ENCODE data around the gene SUB1. TPM values are rescaled to one million over a fixed set of nuclear protein-coding genes. Genes with fewer than 3 reads are reported as not detected.
"Not testable (repeated sequence)": the region's sequence is repeated elsewhere in the genome, so short reads cannot be mapped to it uniquely, and the experiment has no call there.

Gene SUB1
- total and polyA plus RNA-seq, 5 experiments from 2014 or later: 194 to 592 (median 391) TPM

GRCh38 chr5:32573481-32573854, 11.9 kb upstream of the SUB1 start:
- POLR2A ChIA-PET, ATAC-seq, H3K27ac Mint-ChIP-seq, H3K27me3 Mint-ChIP-seq, H3K4me3 Mint-ChIP-seq, DNase-seq, H3K4me1 Mint-ChIP-seq, H3K36me3 Mint-ChIP-seq, H3K9me3 Mint-ChIP-seq: not testable (repeated sequence)

- Mint-ChIP-seq H3K27me3 (peaks cover 0 to 2% (median 0%) of the 10 kb centered on the region in 5 donors), H3K4me3 (no peak overlapping the region), H3K4me1 (peaks cover 0 to 15% (median under 1%) of the 10 kb centered on the region in 4 donors), H3K27ac (no peak overlapping the region), H3K9me3 (no peaks in the 10 kb centered on the region), H3K36me3 (no peaks in the 10 kb centered on the region)
- ATAC-seq (no peak), DNase-seq (no peak)
- POLR2A ChIA-PET: no interaction called here
Measured at GRCh38 chr5:32574540-32575175, 10.7 kb upstream of the SUB1 start.

DNA sequence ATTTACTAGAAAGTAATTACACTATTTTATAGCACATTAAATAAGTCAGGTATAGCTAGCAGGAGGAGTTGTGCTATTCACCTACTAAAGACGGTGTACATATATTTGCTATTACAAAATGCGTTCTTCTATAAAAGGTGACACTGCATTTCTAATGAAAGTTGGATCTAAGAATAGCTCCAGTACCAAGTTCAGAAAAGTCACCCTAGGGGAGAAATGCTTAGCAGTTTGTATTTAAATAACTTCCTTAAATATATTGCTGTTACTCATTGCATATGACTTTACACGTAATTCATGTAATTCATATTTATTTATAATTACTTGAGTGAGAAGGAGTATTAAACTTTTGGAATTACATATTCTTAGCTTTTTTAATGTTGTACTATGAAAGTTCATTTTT, 7.0 kb upstream of the SUB1 start:
- H3K9me3 Mint-ChIP-seq: no peaks in the 10 kb centered on the region
- no peak for ATAC-seq
- no peak overlapping the region for H3K4me3 Mint-ChIP-seq
- no peaks in the 10 kb centered on the region for H3K36me3 Mint-ChIP-seq
- DNase-seq: no peak
- H3K27ac Mint-ChIP-seq: no peak overlapping the region
- peaks cover 0 to 7% (median 0%) of the 10 kb centered on the region in 5 donors for H3K27me3 Mint-ChIP-seq
- POLR2A ChIA-PET: no interaction called here
- peaks cover 0 to 41% (median 2%) of the 10 kb centered on the region in 4 donors for H3K4me1 Mint-ChIP-seq

DNA sequence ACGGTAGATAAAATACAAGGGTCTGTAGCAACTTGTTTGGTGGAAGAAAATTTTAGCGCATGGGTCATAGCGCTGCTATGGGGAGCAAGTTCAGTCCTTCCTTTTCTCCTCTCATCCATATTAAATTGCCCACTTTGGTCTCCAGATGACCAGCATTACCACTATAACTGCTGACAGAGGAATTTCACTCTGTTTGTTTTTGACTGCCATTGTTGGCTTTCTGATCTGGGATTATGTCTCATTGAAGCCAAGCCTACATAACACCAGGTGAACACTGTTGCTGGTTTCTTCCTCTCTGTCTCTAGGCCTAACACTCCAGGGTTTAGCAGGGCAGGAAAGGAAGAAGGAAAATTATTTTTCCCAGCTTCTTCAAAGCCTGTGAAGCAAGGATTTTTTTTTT, 6.6 kb upstream of the SUB1 start:
- Mint-ChIP-seq H3K27me3 (peaks cover 0 to 7% (median 0%) of the 10 kb centered on the region in 5 donors), H3K4me3 (no peak overlapping the region), H3K36me3 (no peaks in the 10 kb centered on the region), H3K9me3 (no peaks in the 10 kb centered on the region), H3K27ac (no peak overlapping the region), H3K4me1 (peaks cover 0 to 45% (median 3%) of the 10 kb centered on the region in 4 donors)
- POLR2A ChIA-PET: no interaction called here
- DNase-seq (no peak), ATAC-seq (no peak)

DNA sequence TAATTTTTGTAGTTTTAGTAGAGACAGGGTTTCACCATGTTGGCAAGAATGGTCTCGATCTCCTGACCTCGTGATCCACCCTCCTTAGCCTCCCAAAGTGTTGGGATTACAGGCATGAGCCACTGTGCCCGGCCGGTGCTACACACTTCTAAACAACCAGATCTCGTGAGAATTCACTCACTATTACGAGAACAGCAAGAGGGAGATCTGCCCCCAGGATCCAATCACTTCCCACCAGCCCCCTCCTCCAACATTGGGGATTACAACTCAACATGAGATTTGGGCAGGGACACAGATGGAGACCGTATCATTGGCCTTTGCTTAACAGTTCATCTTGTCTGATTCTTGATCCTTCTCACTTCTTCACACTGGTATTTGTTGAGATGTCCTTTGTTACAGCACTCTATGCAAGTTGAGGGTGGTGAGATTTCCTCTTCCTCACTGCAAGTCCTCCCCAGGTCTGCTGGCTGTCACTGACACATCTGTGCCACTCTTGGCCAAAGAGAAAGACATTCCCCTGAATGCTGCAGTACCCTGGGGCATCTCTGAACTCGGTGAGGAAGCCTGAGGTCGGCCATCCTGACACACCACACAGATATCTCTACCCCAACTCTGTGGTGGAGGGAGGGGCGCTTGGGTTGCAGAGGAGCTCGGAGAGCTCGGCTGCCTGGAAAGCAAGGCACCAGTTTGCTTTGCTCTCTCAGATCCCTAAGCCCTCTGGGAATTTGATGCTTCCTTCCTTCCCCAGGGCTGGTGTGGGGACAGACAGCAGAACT, 4.2 kb upstream of the SUB1 start:
- Mint-ChIP-seq H3K9me3 (peaks cover 0 to 2% (median 0%) of the 10 kb centered on the region in 9 donors), H3K27ac (peak overlapping the region in 1 of 10 donors; percentile 79), H3K4me1 (peaks cover 7 to 60% (median 17%) of the 10 kb centered on the region in 4 donors), H3K4me3 (peak overlapping the region in 1 of 10 donors; percentile 49), H3K27me3 (peaks cover 0 to 7% (median 0%) of the 10 kb centered on the region in 5 donors), H3K36me3 (peaks cover 0 to 1% (median 0%) of the 10 kb centered on the region in 3 donors)
- POLR2A ChIA-PET: no interaction called here
- ATAC-seq (no peak), DNase-seq (no peak)

DNA sequence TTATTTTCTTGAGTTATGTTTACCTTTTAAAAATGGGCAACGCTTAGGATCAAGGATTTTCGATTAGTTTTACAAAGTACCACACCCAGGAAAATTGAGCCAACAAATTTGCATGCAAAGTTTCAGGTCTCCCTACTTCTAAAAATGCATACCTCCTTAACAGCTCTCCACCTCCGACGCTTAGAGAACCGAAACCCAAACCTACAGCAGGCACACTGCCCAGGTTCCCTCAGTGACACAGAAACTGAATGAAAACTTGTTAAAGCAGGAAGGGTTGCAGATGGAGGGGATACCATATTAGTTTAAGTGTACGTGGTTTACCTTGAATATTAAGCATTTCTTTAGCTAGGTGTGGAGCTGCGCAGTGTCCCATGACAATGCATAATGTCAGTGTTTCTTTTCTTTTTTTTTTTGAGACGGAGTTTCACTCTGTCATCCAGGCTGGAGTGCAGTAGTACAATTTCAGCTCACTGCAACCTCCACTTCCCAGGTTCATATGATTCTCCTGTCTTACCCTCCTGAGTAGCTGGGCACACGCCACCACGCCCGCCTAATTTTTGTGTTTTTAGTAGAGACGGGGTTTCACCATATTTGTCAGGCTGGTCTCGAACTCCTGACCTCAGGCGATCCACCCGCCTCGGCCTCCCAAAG, 1.6 kb upstream of the SUB1 start:
- ATAC-seq (no peak), DNase-seq (peak in 1 of 10 donors; percentile 20)
- POLR2A ChIA-PET: no interaction called here
- H3K9me3 Mint-ChIP-seq: peaks cover 0 to 2% (median 0%) of the 10 kb centered on the region in 9 donors
- H3K4me3 Mint-ChIP-seq: peak overlapping the region in 7 of 10 donors; percentile 7 to 72 (median 38)
- peaks cover 0 to 10% (median 1%) of the 10 kb centered on the region in 3 donors for H3K36me3 Mint-ChIP-seq
- H3K27ac Mint-ChIP-seq: peak overlapping the region in 4 of 10 donors; percentile 25 to 73 (median 68)
- H3K4me1 Mint-ChIP-seq: peaks cover 10 to 80% (median 35%) of the 10 kb centered on the region in 4 donors
- H3K27me3 Mint-ChIP-seq: peaks cover 0 to 7% (median 0%) of the 10 kb centered on the region in 5 donors

- Mint-ChIP-seq H3K4me3 (peak overlapping the region in 9 of 10 donors; percentile 94 to 100 (median 98)), H3K27ac (peak overlapping the region in 7 of 10 donors; percentile 65 to 99 (median 99)), H3K36me3 (peaks cover 0 to 16% (median 1%) of the 10 kb centered on the region in 3 donors), H3K9me3 (peaks cover 0 to 2% (median 0%) of the 10 kb centered on the region in 9 donors), H3K4me1 (peaks cover 10 to 80% (median 40%) of the 10 kb centered on the region in 4 donors), H3K27me3 (peaks cover 0 to 7% (median 0%) of the 10 kb centered on the region in 5 donors)
- DNase-seq: no peak
- POLR2A ChIA-PET: interaction anchor here (0.6 to 2.9 kb wide), 5 partner anchors 28 to 412 kb away, joined by 3 to 13 read pairs (median 5); partner anchors contain the start of genes GOLPH3 and ZFR
- ATAC-seq: no peak
Measured at GRCh38 chr5:32584646-32585045, 711 bp upstream of the SUB1 start.

GRCh38 chr5:32585122-32585445, 273 bp upstream of the SUB1 start:
- Mint-ChIP-seq H3K4me1 (peaks cover 10 to 78% (median 42%) of the 10 kb centered on the region in 4 donors), H3K4me3 (peak overlapping the region; percentile 94 to 100 (median 98)), H3K27me3 (peaks cover 0 to 6% (median 0%) of the 10 kb centered on the region in 5 donors), H3K9me3 (peaks cover 0 to 2% (median 0%) of the 10 kb centered on the region in 9 donors), H3K36me3 (peaks cover 0 to 17% (median 1%) of the 10 kb centered on the region in 3 donors), H3K27ac (peak overlapping the region; percentile 93 to 99 (median 99))
- POLR2A ChIA-PET: interaction anchor here (0.6 to 2.9 kb wide), 5 partner anchors 28 to 412 kb away, joined by 3 to 13 read pairs (median 5); partner anchors contain the start of genes GOLPH3 and ZFR
- ATAC-seq (no peak), DNase-seq (no peak)

DNA sequence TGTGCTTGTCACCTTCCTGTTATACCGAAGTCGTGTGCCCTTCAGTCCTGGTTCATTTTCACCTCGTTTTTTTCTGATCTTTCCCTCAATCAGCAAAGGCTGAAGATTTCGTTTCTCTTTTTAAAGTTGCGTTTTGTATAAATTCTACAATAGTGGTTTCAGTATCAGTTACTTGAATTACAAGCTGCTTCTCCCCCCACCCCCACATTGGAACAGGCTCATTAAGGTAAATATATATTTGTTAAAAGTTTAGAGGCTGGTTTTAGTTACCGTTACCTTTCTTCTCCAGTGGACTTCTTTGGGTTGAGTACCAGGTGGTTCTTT, 881 bp downstream of the SUB1 start:
- no peak for DNase-seq
- POLR2A ChIA-PET: interaction anchor here (0.8 to 2.9 kb wide), 3 partner anchors 96 to 413 kb away, joined by 3 to 13 read pairs (median 10); partner anchors contain the start of genes GOLPH3 and ZFR
- no peak for ATAC-seq
- H3K27ac Mint-ChIP-seq: peak overlapping the region; percentile 93 to 99 (median 99)
- H3K36me3 Mint-ChIP-seq: peaks cover 0 to 26% (median 3%) of the 10 kb centered on the region in 3 donors
- H3K4me1 Mint-ChIP-seq: peaks cover 10 to 76% (median 47%) of the 10 kb centered on the region in 4 donors
- H3K4me3 Mint-ChIP-seq: peak overlapping the region; percentile 94 to 100 (median 98)
- H3K27me3 Mint-ChIP-seq: peaks cover 0 to 2% (median 0%) of the 10 kb centered on the region in 5 donors
- peaks cover 0 to 2% (median 0%) of the 10 kb centered on the region in 9 donors for H3K9me3 Mint-ChIP-seq

- H3K36me3 Mint-ChIP-seq: peaks cover 3 to 34% (median 7%) of the 10 kb centered on the region in 3 donors
- H3K9me3 Mint-ChIP-seq: peaks cover 0 to 2% (median 0%) of the 10 kb centered on the region in 9 donors
- peaks cover 12 to 75% (median 52%) of the 10 kb centered on the region in 4 donors for H3K4me1 Mint-ChIP-seq
- H3K4me3 Mint-ChIP-seq: peak overlapping the region; percentile 94 to 100 (median 98)
- peaks cover 0 to 2% (median 0%) of the 10 kb centered on the region in 5 donors for H3K27me3 Mint-ChIP-seq
- peak overlapping the region in 8 of 10 donors; percentile 25 to 99 (median 82) for H3K27ac Mint-ChIP-seq
- POLR2A ChIA-PET: interaction anchor here (0.5 to 2.9 kb wide), 2 partner anchors 143 to 163 kb away, joined by 3 to 13 read pairs; partner anchors contain the start of gene ZFR
- DNase-seq: no peak
- no peak for ATAC-seq
Measured at GRCh38 chr5:32587067-32587551, 1.8 kb downstream of the SUB1 start.

- Mint-ChIP-seq H3K36me3 (peaks cover 9 to 57% (median 22%) of the 10 kb centered on the region in 3 donors), H3K27me3 (peaks cover 0 to 2% (median 0%) of the 10 kb centered on the region in 5 donors), H3K4me3 (peak overlapping the region in 2 of 10 donors; percentile 2 to 24), H3K9me3 (peaks cover 0 to 2% (median 0%) of the 10 kb centered on the region in 9 donors), H3K4me1 (peaks cover 21 to 72% (median 67%) of the 10 kb centered on the region in 4 donors), H3K27ac (peak overlapping the region in 1 of 10 donors; percentile 69)
- DNase-seq: no peak
- ATAC-seq: no peak
- POLR2A ChIA-PET: interaction anchor here (1.1 kb wide), 1 partner anchor 23 kb away, joined by 4 read pairs; no protein-coding TSS in a partner anchor
Measured at GRCh38 chr5:32589416-32589815, 4.1 kb downstream of the SUB1 start.

Measured in naive thymus-derived CD8-positive, alpha-beta T cell (primary cell).